Motor neuron (in vitro differentiated cells): ENCODE data around the gene TREM2. TPM values are rescaled to one million over a fixed set of nuclear protein-coding genes. Genes with fewer than 3 reads are reported as not detected.
A peak's percentile ranks its signal among the peaks of the same experiment; 100 is the strongest.
"Not testable (repeated sequence)": the region's sequence is repeated elsewhere in the genome, so short reads cannot be mapped to it uniquely, and the experiment has no call there.

Source experiments
- ATAC-seq, 8 experiments: fragments of 200-7000 bp; cut with Tn5 transposase; replicated peaks in 6 of 8; 2 replicates each; pipeline ENCODE4 v1.8.0; 2021; ENCODE audit warnings: mild to moderate bottlenecking in 8 of 8, moderate library complexity in 8 of 8
- H3K27ac ChIP-seq, 2 donors: fragments of 250-450 bp; sonication (Bioruptor Pico); 2 replicates each; pipeline ENCODE4 v1.9.0; 2021; ENCODE audit warnings: antibody characterized with exemption in 2 of 2, mild to moderate bottlenecking in 2 of 2, moderate library complexity in 1 of 2
- H3K4me1 ChIP-seq, 2 donors: fragments of 250-450 bp; sonication (Bioruptor Pico); replicated peaks in 1 of 2; 2 replicates each; pipeline ENCODE4 v1.6.1; 2021; ENCODE audit warnings: antibody characterized with exemption in 2 of 2, mild to moderate bottlenecking in 2 of 2, moderate library complexity in 1 of 2
- H3K4me3 ChIP-seq, 5 donors: fragments of 250-450 bp; sonication (Bioruptor Pico); 2 replicates each; pipeline ENCODE4 v1.9.0; 2021; ENCODE audit warnings: antibody characterized with exemption in 5 of 5, mild to moderate bottlenecking in 5 of 5, moderate library complexity in 4 of 5
- WGBS, 10 experiments: fragments of 450-650 bp; shearing (Covaris generic); methylation state at CpG; one replicate each; pipeline ENCODE4 v1.0.0; 2022; 5-methylcytosine and 5-hydroxymethylcytosine counted together
- in situ Hi-C, 9 experiments: fragments of 400-800 bp; cut with MboI; loops; one replicate each; pipeline ENCODE4 v1.15.0; 2021; ENCODE audit warnings: low sequenced_read_pairs in 9 of 9, low pct_unique_long_range_greater_than_20kb in 2 of 9; ENCODE audit not compliant: unreplicated experiment in 9 of 9
- total RNA-seq, 8 experiments: library from RNA; unstranded; fragments of 300-600 nt; gene quantifications; 2 replicates each; pipeline versions ENCODE4 v1.2.3 to v1.2.4, GENCODE V29; 2022

The TREM2 gene
- total RNA-seq, 8 experiments from 2014 or later: 0.41 to 0.73 (median 0.67) TPM; not detected in 5

- in situ Hi-C loops: no loop called here
- 0 to 83% (median 60%) methylated on average over 1 to 3 of the region's 5 CpGs; no CpG with 5 or more reads in 5 of the 10 experiments for WGBS, 10 experiments
- no peak for ATAC-seq
- Histone ChIP-seq H3K27ac (no peak overlapping the region), H3K4me3 (no peak overlapping the region), H3K4me1 (no peaks in the 10 kb centered on the region)
These were observed 30.3 kb upstream of the TREM2 start for GRCh38 chr6:41193171-41193734.

DNA sequence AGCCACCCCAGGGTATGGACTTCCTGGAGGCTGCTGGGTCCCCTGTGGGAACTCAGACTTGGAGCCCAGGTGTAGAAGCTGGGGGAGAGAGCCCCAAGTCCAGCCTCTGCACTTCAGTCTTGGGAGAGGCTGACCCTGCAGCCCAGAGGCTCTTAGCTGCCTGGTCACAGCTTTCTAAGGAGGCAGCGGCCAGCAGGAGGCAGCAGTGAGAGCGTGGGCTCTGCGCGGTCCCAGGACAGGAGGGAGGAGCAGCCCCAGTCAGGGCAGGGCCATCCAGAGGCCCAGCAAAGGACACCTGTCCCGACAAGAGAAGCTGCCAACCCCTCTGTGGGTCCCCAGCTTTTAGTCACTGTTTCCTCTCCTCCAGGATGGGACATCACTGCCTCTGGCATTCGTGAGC, 28.7 kb upstream of the TREM2 start:
- no peaks in the 10 kb centered on the region for H3K4me1 ChIP-seq
- 0 to 80% (median 43%) methylated on average over 1 to 4 of the region's 6 CpGs; no CpG with 5 or more reads in 4 of the 10 experiments for WGBS, 10 experiments
- H3K4me3 ChIP-seq: no peak overlapping the region
- H3K27ac ChIP-seq: no peak overlapping the region
- in situ Hi-C loops: no loop called here
- peak in 3 of 8 experiments; percentile 55 to 82 (median 72) for ATAC-seq

- ATAC-seq: no peak
- in situ Hi-C loops: no loop called here
- no peaks in the 10 kb centered on the region for H3K4me1 ChIP-seq
- WGBS, 10 experiments: 35 to 100% (median 100%) methylated on average over 1 to 3 of the region's 3 CpGs; no CpG with 5 or more reads in 5 of the 10 experiments
- no peak overlapping the region for H3K4me3 ChIP-seq
- H3K27ac ChIP-seq: no peak overlapping the region
These were observed 27.9 kb upstream of the TREM2 start for GRCh38 chr6:41190791-41191190.

DNA sequence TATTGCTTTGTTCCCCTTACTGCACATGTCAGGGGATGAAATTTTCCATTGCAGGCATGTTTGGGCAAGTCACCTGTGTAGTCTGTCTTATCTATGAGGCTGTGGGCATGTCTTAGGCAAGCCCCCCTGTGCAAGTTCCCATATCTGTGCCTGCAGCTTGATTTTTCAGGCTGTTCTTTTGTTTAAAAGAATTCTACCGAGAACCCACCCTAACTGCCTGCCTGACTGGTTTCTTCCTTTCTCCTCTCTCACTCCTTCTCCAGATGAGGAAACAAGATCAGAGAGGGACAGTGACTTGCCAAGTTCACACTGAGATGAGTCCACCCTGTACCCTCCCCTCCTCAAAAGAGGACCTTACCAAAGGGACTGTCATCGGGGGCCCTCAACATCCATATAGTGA, 27.1 kb upstream of the TREM2 start:
- in situ Hi-C loops: no loop called here
- no peak overlapping the region for H3K4me3 ChIP-seq
- H3K4me1 ChIP-seq: no peaks in the 10 kb centered on the region
- WGBS, 10 experiments: 50 to 100% (median 86%) methylated on average over 1 to 2 of the region's 2 CpGs; no CpG with 5 or more reads in 3 of the 10 experiments
- no peak for ATAC-seq
- no peak overlapping the region for H3K27ac ChIP-seq

DNA sequence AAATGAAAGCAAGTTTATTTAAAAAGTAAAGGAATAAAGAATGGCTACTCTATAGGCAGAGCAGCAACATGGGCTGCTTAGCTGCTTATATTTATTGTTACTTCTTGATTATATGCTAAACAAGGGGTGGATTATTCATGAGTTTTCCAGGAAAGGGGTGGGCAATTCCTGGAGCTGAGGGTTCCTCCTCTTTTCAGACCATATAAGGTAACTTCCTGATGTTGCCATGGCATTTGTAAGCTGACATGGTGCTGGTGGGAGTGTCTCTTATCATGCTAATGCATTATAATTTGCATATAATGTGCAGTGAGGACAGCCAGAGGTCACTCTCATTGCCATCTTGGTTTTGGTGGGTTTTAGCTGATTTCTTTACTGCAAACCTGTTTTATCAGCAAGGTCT, 26.1 kb upstream of the TREM2 start:
- H3K27ac ChIP-seq, H3K4me1 ChIP-seq, H3K4me3 ChIP-seq, in situ Hi-C loops: not testable (repeated sequence)
- peak in 3 of 8 experiments; percentile 29 to 52 (median 40) for ATAC-seq

DNA sequence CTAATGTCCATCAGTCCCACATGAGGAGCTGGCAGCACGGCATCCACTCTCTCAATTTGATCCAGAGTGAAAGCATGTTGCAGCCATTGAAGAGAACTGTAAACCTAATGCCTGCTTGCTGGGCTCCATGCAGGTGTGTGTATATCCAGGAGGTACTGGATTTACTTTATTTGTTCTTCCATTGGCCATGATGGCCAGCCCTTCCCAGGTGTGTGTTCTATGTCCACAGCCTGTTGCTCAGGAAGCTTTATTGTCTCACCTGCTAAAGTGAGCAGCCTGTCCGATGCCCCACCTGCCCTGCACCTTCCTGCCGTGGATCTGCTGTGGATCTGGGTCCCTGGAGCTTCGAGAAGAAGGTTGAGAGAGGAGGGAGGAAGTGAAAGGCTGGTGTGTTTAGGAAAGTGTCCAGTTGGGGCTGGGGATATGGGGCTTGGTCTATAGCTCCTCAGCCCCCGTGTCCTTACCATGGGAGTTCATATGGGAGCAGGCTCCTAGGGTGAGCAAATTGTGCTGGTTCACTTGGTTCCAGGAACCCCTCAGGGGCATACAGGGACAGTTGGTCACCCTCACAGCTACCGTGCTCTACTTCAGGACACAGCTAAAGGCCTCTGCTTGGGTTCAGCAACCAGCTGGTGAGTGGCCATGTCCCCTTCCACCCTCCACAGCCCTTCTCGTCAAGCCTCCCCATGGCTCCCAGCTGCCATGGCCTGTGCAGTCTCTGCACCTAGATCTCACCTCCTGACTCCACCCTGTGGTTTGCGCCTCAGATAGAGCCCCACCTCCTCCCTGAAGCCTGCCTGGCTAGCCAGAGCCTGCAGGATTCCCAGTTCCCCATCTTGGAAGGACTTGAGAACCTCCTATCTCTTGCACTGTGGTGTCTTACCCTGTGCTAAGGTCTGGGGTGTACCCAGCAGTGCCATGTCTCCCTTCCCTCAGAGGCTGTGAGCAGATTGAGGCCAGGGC, 25.3 kb upstream of the TREM2 start:
- in situ Hi-C loops: no loop called here
- H3K4me1 ChIP-seq: no peaks in the 10 kb centered on the region
- H3K27ac ChIP-seq: no peak overlapping the region
- WGBS, 10 experiments: 31 to 84% (median 71%) methylated on average over 3 to 6 of the region's 8 CpGs; no CpG with 5 or more reads in 6 of the 10 experiments
- ATAC-seq: no peak
- H3K4me3 ChIP-seq: no peak overlapping the region

DNA sequence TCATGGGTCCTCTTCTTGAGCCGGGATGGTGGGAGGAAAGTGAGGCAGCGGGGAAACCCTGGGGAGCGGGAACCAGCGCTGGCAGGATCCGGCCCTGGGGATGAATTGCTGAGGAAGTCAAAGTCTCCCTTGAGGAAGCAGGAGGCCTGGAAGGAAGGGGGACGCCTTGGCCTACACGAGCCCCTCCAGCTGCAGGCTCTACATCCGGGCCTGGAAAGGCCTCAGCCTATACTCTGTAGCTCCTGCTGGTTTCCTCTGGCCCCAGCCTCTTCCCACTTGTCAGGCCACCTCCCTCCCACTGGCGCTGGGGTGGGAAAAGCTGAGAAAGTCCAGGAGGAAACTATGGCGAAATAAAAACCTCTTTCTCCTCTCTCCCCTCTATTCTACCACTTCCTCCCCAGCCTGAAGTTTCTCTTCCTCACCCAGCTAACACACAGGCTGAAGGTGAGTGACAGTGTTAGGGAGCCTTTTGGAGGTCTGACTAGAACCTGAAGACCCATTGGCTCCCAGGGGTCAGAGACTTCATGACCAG, 23.2 kb upstream of the TREM2 start:
- in situ Hi-C loops: no loop called here
- ATAC-seq: no peak
- no peaks in the 10 kb centered on the region for H3K4me1 ChIP-seq
- 0 to 100% (median 62%) methylated on average over 1 to 10 of the region's 10 CpGs; no CpG with 5 or more reads in 4 of the 10 experiments for WGBS, 10 experiments
- H3K4me3 ChIP-seq: no peak overlapping the region
- no peak overlapping the region for H3K27ac ChIP-seq

DNA sequence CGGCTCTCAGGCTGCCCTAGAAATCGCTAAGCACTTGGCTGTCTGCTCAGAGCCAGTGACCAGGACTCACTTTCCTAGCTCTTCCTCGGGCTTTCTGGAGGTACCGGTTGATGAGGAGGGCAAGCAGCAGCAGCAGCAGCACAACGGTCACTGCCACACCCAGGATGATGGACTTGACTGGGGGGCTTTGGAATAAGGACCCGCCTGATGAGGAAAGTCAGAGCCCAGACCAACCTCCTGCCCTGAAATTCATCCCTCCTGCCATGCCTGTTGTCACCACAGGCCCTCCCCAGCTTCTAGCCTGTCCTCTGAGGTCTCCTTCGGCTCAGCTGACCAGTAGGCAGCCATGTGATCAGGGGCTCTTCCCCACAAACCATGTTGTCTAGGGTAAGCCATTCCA, 21.8 kb upstream of the TREM2 start:
- in situ Hi-C loops: no loop called here

DNA sequence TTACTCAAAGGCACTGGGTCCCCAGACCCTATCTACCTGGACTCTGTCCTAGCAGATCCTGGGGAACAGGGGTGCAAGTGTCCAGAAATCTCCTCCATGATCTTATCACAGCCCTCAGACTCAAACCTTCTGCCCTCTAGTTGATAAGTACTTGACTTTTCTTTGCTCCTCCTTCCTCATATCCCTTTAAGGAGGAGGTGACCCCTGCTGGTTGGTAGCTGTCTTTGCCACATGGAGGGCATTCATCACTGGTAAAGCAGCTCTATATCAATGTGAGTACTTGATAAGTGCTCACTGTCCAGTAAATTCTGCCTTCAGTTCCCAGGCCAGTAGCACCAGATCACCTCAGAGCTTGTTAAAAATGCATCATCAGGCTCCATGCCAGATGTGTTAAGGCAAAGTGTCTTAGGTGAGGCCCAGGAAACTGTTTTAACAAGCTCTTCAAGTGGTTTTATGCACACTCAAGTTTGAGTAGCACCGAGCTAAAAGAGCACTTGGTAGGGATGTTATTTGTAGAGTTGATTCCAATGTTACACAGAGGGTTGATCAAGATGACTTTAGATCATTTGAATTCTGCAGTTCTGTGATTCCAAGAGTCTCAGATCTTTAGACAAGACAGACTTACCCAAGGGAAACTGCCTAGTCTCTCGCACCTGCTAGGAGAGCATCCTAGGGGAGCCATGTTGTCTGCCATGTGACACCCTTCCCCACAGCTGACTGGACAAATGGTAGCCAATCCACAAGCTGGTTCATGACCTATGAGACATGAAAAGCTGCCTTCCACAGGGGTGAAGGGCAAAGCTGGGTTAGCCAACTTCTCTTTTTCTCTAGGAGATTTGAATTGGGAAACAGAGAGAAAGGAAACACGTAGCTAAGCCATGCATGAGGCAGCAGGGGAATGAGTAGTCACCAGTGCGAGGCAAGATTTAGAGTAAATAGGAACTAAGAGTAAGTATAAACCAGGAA, 19.4 kb upstream of the TREM2 start:
- no peak overlapping the region for H3K4me3 ChIP-seq
- in situ Hi-C loops: no loop called here
- H3K4me1 ChIP-seq: no peaks in the 10 kb centered on the region
- 0 to 100% (median 79%) methylated on average over 1 to 4 of the region's 4 CpGs; no CpG with 5 or more reads in 1 of the 10 experiments for WGBS, 10 experiments
- H3K27ac ChIP-seq: no peak overlapping the region
- ATAC-seq: peak in 3 of 8 experiments; percentile 76 to 96 (median 79)

More for the DNA sequence above, 21.8 kb upstream of the TREM2 start:
- Histone ChIP-seq H3K4me1 (no peaks in the 10 kb centered on the region), H3K4me3 (no peak overlapping the region), H3K27ac (no peak overlapping the region)
- no peak for ATAC-seq
- WGBS, 10 experiments: 31 to 85% (median 62%) methylated on average over 3 to 7 of the region's 7 CpGs; no CpG with 5 or more reads in 4 of the 10 experiments

DNA sequence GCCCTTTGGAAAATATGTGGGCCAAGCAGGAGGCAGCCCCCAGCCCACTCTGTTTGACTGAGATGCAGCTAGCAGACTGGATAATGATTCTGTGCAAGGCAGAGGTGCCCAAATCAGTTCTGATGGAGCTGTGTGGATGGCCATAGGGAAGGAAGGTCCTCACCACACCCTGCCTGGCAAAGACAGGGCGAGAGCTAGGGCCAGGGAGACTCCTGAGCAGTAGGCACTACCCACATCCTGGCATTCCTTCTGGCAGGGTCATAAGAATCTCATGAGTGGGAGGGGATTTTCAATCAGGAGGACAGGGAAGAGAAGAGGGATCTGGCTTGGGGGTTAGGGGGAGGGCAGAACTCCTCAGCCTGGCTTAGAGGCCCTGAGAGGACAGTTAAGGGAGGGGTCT, 18.6 kb upstream of the TREM2 start:
- in situ Hi-C loops: no loop called here
- no peaks in the 10 kb centered on the region for H3K4me1 ChIP-seq
- H3K4me3 ChIP-seq: no peak overlapping the region
- ATAC-seq: no peak
- WGBS, 10 experiments: no CpG with 5 or more reads among the region's 1 CpG
- H3K27ac ChIP-seq: no peak overlapping the region

GRCh38 chr6:41179163-41179562, 16.2 kb upstream of the TREM2 start:
- WGBS, 10 experiments: 0 to 88% (median 50%) methylated on average over 1 to 3 of the region's 4 CpGs; no CpG with 5 or more reads in 3 of the 10 experiments
- Histone ChIP-seq H3K27ac (no peak overlapping the region), H3K4me1 (no peaks in the 10 kb centered on the region), H3K4me3 (no peak overlapping the region)
- in situ Hi-C loops: no loop called here
- peak in 3 of 8 experiments; percentile 58 to 77 (median 66) for ATAC-seq

DNA sequence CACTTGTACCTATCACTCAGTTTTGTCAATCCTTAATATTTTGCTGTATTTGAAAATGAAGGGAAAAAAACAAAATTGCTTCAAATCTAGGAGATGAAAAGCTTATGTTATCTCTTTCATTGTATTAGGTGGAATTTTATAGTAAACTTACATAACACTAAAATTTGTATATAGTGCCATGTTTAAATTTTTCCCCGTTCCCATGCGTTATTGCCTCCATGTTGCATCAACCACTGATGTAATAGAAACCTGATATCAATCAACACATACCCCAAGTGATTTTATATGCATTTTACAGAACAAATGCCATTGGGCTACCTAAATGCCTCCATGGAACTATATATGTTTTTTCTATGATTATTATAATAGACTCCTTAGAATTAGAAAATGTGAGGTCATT, 14.8 kb upstream of the TREM2 start:
- Histone ChIP-seq H3K27ac (no peak overlapping the region), H3K4me3 (no peak overlapping the region), H3K4me1 (no peaks in the 10 kb centered on the region)
- in situ Hi-C loops: no loop called here
- WGBS, 10 experiments: 45 to 100% (median 75%) methylated on average over 1 to 2 of the region's 2 CpGs; no CpG with 5 or more reads in 3 of the 10 experiments
- ATAC-seq: no peak
